Right lobe of liver (tissue), 4 donors: ENCODE data around the gene ZP1.

Experiments
- POLR2A ChIP-seq: fragments of 450-650 bp; IDR thresholded peaks from one replicate; pipeline ENCODE4 v1.6.1; 2017; ENCODE audit warnings: antibody characterized with exemption, mild to moderate bottlenecking
- TF ChIP-seq, protein P1 (sequence below), 4 donors: fragments of 200-600 bp in 3 of 4; fragments of 450-650 bp in 1 of 4; IDR thresholded peaks; one replicate each; pipeline versions ENCODE4 v1.5.1 to v1.8.0; 2016 to 2022; ENCODE audit warnings: antibody characterized with exemption in 4 of 4, mild to moderate bottlenecking in 2 of 4
- donor health status: DM: no; HTN: no; CAD: no.
- donor health status: DM: no; HTN: no; CAD: no.
- donor health status: DM: no; HTN: yes; CAD: no.

DNA sequence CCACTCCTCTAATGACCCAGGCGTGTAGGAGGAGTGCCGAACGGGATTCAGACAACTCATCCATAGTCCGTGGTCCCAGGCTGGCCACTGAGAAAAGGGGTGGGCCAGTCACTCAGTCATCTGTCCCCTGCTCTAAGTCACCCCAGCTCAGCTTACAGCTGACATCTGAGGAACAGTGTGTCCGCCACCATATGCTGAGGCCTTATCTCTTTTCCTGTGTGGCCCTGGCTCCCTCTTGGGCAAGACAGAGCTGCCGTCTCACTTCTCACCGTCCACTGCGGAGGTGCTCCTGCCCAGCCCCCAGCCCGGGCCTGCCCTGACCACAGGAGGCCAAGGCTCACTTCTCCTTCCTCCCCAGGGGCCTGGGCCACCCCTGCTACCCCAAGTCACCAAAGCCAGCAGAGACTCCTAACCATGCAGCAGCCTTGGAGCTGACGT lies 18.6 kb upstream of the ZP1 start:
- TF ChIP-seq, protein P1, sequence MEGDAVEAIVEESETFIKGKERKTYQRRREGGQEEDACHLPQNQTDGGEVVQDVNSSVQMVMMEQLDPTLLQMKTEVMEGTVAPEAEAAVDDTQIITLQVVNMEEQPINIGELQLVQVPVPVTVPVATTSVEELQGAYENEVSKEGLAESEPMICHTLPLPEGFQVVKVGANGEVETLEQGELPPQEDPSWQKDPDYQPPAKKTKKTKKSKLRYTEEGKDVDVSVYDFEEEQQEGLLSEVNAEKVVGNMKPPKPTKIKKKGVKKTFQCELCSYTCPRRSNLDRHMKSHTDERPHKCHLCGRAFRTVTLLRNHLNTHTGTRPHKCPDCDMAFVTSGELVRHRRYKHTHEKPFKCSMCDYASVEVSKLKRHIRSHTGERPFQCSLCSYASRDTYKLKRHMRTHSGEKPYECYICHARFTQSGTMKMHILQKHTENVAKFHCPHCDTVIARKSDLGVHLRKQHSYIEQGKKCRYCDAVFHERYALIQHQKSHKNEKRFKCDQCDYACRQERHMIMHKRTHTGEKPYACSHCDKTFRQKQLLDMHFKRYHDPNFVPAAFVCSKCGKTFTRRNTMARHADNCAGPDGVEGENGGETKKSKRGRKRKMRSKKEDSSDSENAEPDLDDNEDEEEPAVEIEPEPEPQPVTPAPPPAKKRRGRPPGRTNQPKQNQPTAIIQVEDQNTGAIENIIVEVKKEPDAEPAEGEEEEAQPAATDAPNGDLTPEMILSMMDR (IDR thresholded peaks at IDR 0.05) = no peak
- no peak for TF ChIP-seq POLR2A
